Gastrocnemius medialis (tissue), 4 donors: ENCODE results near the gene ETV7. TPM values are rescaled to one million over a fixed set of nuclear protein-coding genes. Genes with fewer than 3 reads are reported as not detected.

ENCODE experiments used
- ATAC-seq, 2 donors: fragments of 150-250 bp; one replicate each; pipeline ENCODE4 v1.9.1; 2016
- DNase-seq, 2 donors: peaks; one replicate each; pipeline ENCODE4 v3.0.0-alpha.2; 2019
- H3K27ac ChIP-seq, 4 donors: fragments of 200-600 bp; sonication (generic); 1 replicate in 1 of 4; 2 replicates in 3 of 4; pipeline ENCODE4 v1.5.1; 2016 to 2018; ENCODE audit warnings: mild to moderate bottlenecking in 2 of 4, moderate library complexity in 1 of 4
- H3K27me3 ChIP-seq, 3 donors: fragments of 200-600 bp; sonication (generic) in 2 of 3; 1 replicate in 1 of 3; 2 replicates in 2 of 3; pipeline versions ENCODE4 v1.5.1 to v1.6.0; 2016 to 2019; ENCODE audit warnings: mild to moderate bottlenecking in 1 of 3, moderate library complexity in 1 of 3
- H3K36me3 ChIP-seq, 2 donors: fragments of 200-600 bp; sonication (generic) in 1 of 2; one replicate each; pipeline ENCODE4 v1.5.1; 2017 to 2018
- H3K4me1 ChIP-seq, 2 donors: fragments of 200-600 bp; sonication (generic) in 1 of 2; one replicate each; pipeline ENCODE4 v1.5.1; 2016 to 2017; ENCODE audit warnings: mild to moderate bottlenecking in 2 of 2
- H3K4me3 ChIP-seq, 4 donors: fragments of 200-600 bp; sonication (generic) in 3 of 4; 1 replicate in 1 of 4; 2 replicates in 3 of 4; pipeline ENCODE4 v1.5.1; 2016 to 2019; ENCODE audit warnings: mild to moderate bottlenecking in 2 of 4
- H3K9me3 ChIP-seq, 3 donors: fragments of 200-600 bp; sonication (generic) in 2 of 3; 1 replicate in 1 of 3; 2 replicates in 2 of 3; pipeline ENCODE4 v1.5.1; 2016 to 2019
- CTCF ChIP-seq, 5 experiments: fragments of 450-650 bp in 3 of 5; fragments of 200-600 bp in 2 of 5; sonication (generic) in 2 of 5; IDR thresholded peaks in 4 of 5; conservative IDR thresholded peaks in 1 of 5; 1 replicate in 4 of 5; 2 replicates in 1 of 5; pipeline ENCODE4 v1.5.1; 2016 to 2019; ENCODE audit warnings: antibody characterized with exemption in 5 of 5, mild to moderate bottlenecking in 3 of 5, moderate library complexity in 3 of 5
- POLR2A ChIP-seq, 2 donors: fragments of 450-650 bp; IDR thresholded peaks; one replicate each; pipeline ENCODE4 v1.6.1; 2017; ENCODE audit warnings: antibody characterized with exemption in 2 of 2, mild to moderate bottlenecking in 2 of 2, moderate library complexity in 2 of 2
- in situ Hi-C, 4 donors: fragments of 200-750 bp; cut with MboI; loops; one replicate each; pipeline versions ENCODE4 v1.15.0 to v1.8.0; 2017; ENCODE audit warnings: low sequenced_read_pairs in 4 of 4
- intact Hi-C: fragments of 100-400 bp; cut with DNase I; formaldehyde crosslinking; loops from one replicate; pipeline ENCODE4 v1.15.1; 2023; ENCODE audit warnings: low total_unique reads
- total RNA-seq, 4 donors: library from RNA; depleted of rRNA; stranded (reverse); fragments of >200 nt; gene quantifications; one replicate each; pipeline versions ENCODE4 v1.1.0 to v1.2.3, GENCODE V29; 2016

ETV7 gene
- total RNA-seq, 4 donors from 2014 or later = not detected

GRCh38 chr6:36326356-36326995 is 61.0 kb downstream of the ETV7 start:
- TF ChIP-seq POLR2A (IDR thresholded peaks at IDR 0.05) (no peak), CTCF (IDR thresholded peaks at IDR 0.05 in 4 of 5, conservative IDR thresholded peaks at IDR 0.05 in 1 of 5) (no peak)
- Histone ChIP-seq H3K36me3 (no peaks in the 10 kb centered on the region), H3K9me3 (no peaks in the 10 kb centered on the region), H3K27ac (no peak overlapping the region), H3K27me3 (peaks cover 0 to 5% (median 0%) of the 10 kb centered on the region in 3 donors), H3K4me3 (no peak overlapping the region), H3K4me1 (no peaks in the 10 kb centered on the region)
- in situ Hi-C loops (no loop called here), intact Hi-C loops (no loop called here)
- no peak for ATAC-seq
- no peak for DNase-seq

- H3K9me3 ChIP-seq = no peaks in the 10 kb centered on the region
- DNase-seq (no peak), ATAC-seq (no peak)
- H3K36me3 ChIP-seq = no peaks in the 10 kb centered on the region
- in situ Hi-C loops = no loop called here
- no peaks in the 10 kb centered on the region for H3K27me3 ChIP-seq
- no peak overlapping the region for H3K4me3 ChIP-seq
- H3K4me1 ChIP-seq = no peaks in the 10 kb centered on the region
- intact Hi-C loops = no loop called here
- H3K27ac ChIP-seq = no peak overlapping the region
- TF ChIP-seq POLR2A (IDR thresholded peaks at IDR 0.05) (no peak), CTCF (IDR thresholded peaks at IDR 0.05 in 4 of 5, conservative IDR thresholded peaks at IDR 0.05 in 1 of 5) (no peak)
Observed at GRCh38 chr6:36324715-36325114, 62.8 kb downstream of the ETV7 start.

- no peak for DNase-seq
- Histone ChIP-seq H3K4me3 (no peak overlapping the region), H3K36me3 (no peaks in the 10 kb centered on the region), H3K27ac (no peak overlapping the region), H3K4me1 (no peaks in the 10 kb centered on the region), H3K27me3 (no peaks in the 10 kb centered on the region), H3K9me3 (no peaks in the 10 kb centered on the region)
- intact Hi-C loops = no loop called here
- TF ChIP-seq CTCF (IDR thresholded peaks at IDR 0.05 in 4 of 5, conservative IDR thresholded peaks at IDR 0.05 in 1 of 5) = no peak
- TF ChIP-seq POLR2A (IDR thresholded peaks at IDR 0.05) = no peak
- in situ Hi-C loops = no loop called here
- ATAC-seq = no peak
Observed at GRCh38 chr6:36324191-36324590, 63.3 kb downstream of the ETV7 start.

- Histone ChIP-seq H3K9me3 (no peaks in the 10 kb centered on the region), H3K27ac (no peak overlapping the region), H3K4me3 (no peak overlapping the region), H3K36me3 (no peaks in the 10 kb centered on the region), H3K4me1 (no peaks in the 10 kb centered on the region), H3K27me3 (no peaks in the 10 kb centered on the region)
- TF ChIP-seq POLR2A (IDR thresholded peaks at IDR 0.05) = no peak
- TF ChIP-seq CTCF (IDR thresholded peaks at IDR 0.05 in 4 of 5, conservative IDR thresholded peaks at IDR 0.05 in 1 of 5) = no peak
- ATAC-seq (no peak), DNase-seq (no peak)
- in situ Hi-C loops (no loop called here), intact Hi-C loops (no loop called here)
Observed at GRCh38 chr6:36323062-36323461, 64.4 kb downstream of the ETV7 start.

GRCh38 chr6:36322591-36322990 is 64.9 kb downstream of the ETV7 start:
- no peaks in the 10 kb centered on the region for H3K36me3 ChIP-seq
- in situ Hi-C loops = no loop called here
- no peaks in the 10 kb centered on the region for H3K4me1 ChIP-seq
- ATAC-seq = no peak
- no peak overlapping the region for H3K4me3 ChIP-seq
- intact Hi-C loops = no loop called here
- TF ChIP-seq POLR2A (IDR thresholded peaks at IDR 0.05) (no peak), CTCF (IDR thresholded peaks at IDR 0.05 in 4 of 5, conservative IDR thresholded peaks at IDR 0.05 in 1 of 5) (no peak)
- no peak for DNase-seq
- H3K27me3 ChIP-seq = no peaks in the 10 kb centered on the region
- H3K27ac ChIP-seq = no peak overlapping the region
- H3K9me3 ChIP-seq = no peaks in the 10 kb centered on the region
